ENCODE measurements around the gene CIDEA. TPM values are rescaled to one million over a fixed set of nuclear protein-coding genes. Genes with fewer than 3 reads are reported as not detected.

The CIDEA gene
- total and polyA plus RNA-seq, 2 experiments from 2014 or later = not detected

DNA sequence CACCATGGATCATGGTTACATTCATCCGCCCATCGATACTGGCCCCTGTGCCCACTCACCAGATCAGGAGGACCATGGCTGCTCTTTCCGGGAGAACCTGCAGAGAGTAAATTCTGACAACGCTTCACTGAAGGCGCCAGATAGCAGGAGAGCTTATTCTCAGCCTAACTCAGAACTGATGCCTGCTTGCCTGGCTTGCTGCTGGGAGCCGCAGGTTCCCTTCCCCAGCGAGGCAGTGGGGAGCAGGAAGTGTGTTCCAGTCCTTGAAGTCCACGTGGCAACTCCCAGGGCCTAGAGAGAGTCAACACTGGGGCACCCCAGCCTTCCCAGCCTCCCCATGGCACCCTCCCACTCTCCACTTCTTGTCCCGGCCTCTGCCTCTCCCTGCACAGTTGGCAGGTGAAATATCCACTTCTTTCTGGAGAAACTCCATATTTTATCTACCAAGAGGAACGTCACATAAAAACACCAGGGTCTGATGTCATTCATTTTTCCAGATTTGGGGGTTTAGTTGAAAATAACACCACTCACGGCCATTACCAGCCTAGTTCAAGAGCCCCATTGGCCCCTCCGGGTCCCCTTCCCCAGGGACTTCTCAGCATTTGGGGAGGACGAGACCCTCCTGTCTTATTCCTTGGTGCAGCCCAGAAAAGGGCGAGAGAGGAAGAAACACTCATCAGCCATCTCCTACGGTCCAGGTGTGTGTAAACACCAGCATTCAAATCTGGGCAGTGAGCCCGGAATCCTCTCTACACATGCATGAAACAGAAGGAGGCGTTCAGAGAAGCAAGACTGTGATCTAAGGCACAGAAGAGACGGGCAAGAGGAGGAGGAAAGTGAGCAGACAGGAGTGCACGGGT, 50.4 kb downstream of the CIDEA start:
- 0 out of 2 replicates have a peak, but pooled peaks cover 3% of the 10 kb centered on the region for H4K20me1 ChIP-seq (ENCODE audit: insufficient read depth)
- no peak for DNase-seq
- H3K9me3 ChIP-seq (ENCODE audit: low read depth) = no peaks in the 10 kb centered on the region
- peaks cover 4% of the 10 kb centered on the region for H3K36me3 ChIP-seq (ENCODE audit: low read depth)
- H3K4me2 ChIP-seq (ENCODE audit: unreplicated experiment) = no peak overlapping the region
- peaks cover 15% of the 10 kb centered on the region for H3F3A ChIP-seq (ENCODE audit: insufficient read depth)
- no peaks in the 10 kb centered on the region for H3K9me2 ChIP-seq (ENCODE audit: insufficient read depth)
- WGBS, 2 experiments (ENCODE audit: low coverage in 1 of 2, low lambda C conversion rate in 2 of 2, missing lambda C conversion rate in 2 of 2) = 89 to 91% methylated on average over 19 of the region's 19 CpGs
- no peak overlapping the region for H3K4me3 ChIP-seq
- H3K27me3 ChIP-seq (replicated peaks; ENCODE audit: insufficient read depth) = no peaks in the 10 kb centered on the region
- peaks cover 35% of the 10 kb centered on the region for H3K79me2 ChIP-seq (ENCODE audit: insufficient read depth)
- in situ Hi-C loops (cut with MboI) = no loop called here
- no peak overlapping the region for H3K9ac ChIP-seq
- TF ChIP-seq EZH2 (IDR thresholded peaks at IDR 0.05; ENCODE audit: insufficient read depth, poor library complexity, severe bottlenecking) (no peak), EZH2phosphoT487 (IDR thresholded peaks at IDR 0.05; ENCODE audit: insufficient read depth, low read depth) (no peak)
- H3K4me1 ChIP-seq (ENCODE audit: insufficient read depth) = peaks cover 8% of the 10 kb centered on the region
- no peak overlapping the region for H3K27ac ChIP-seq
- no peak overlapping the region for H2AFZ ChIP-seq

- H3K27me3 ChIP-seq (replicated peaks; ENCODE audit: insufficient read depth) = no peaks in the 10 kb centered on the region
- H3K36me3 ChIP-seq (ENCODE audit: low read depth) = peaks cover 10% of the 10 kb centered on the region
- H2AFZ ChIP-seq = no peak overlapping the region
- no peak for DNase-seq
- 98 to 100% methylated on average over 12 of the region's 12 CpGs for WGBS, 2 experiments (ENCODE audit: low coverage in 1 of 2, low lambda C conversion rate in 2 of 2, missing lambda C conversion rate in 2 of 2)
- no peak overlapping the region for H3K9ac ChIP-seq
- no peaks in the 10 kb centered on the region for H3K9me2 ChIP-seq (ENCODE audit: insufficient read depth)
- peaks cover 13% of the 10 kb centered on the region for H3K4me1 ChIP-seq (ENCODE audit: insufficient read depth)
- no peaks in the 10 kb centered on the region for H3K9me3 ChIP-seq (ENCODE audit: low read depth)
- H3K4me3 ChIP-seq = no peak overlapping the region
- H3K79me2 ChIP-seq (ENCODE audit: insufficient read depth) = peaks cover 41% of the 10 kb centered on the region
- no peak overlapping the region for H3K27ac ChIP-seq
- H3F3A ChIP-seq (ENCODE audit: insufficient read depth) = peaks cover 20% of the 10 kb centered on the region
- 0 out of 2 replicates have a peak, but pooled peaks cover 6% of the 10 kb centered on the region for H4K20me1 ChIP-seq (ENCODE audit: insufficient read depth)
- H3K4me2 ChIP-seq (ENCODE audit: unreplicated experiment) = no peak overlapping the region
- TF ChIP-seq EZH2 (IDR thresholded peaks at IDR 0.05; ENCODE audit: insufficient read depth, poor library complexity, severe bottlenecking) = no peak
- no peak for TF ChIP-seq EZH2phosphoT487 (IDR thresholded peaks at IDR 0.05; ENCODE audit: insufficient read depth, low read depth)
- in situ Hi-C loops (cut with MboI) = no loop called here
Measured at GRCh38 chr18:12305211-12305610, 51.0 kb downstream of the CIDEA start.

GRCh38 chr18:12305930-12306629, 51.9 kb downstream of the CIDEA start:
- 96 to 97% methylated on average over 25 of the region's 25 CpGs for WGBS, 2 experiments (ENCODE audit: low coverage in 1 of 2, low lambda C conversion rate in 2 of 2, missing lambda C conversion rate in 2 of 2)
- H4K20me1 ChIP-seq (ENCODE audit: insufficient read depth) = 0 out of 2 replicates have a peak, but pooled peaks cover 6% of the 10 kb centered on the region
- peaks cover 27% of the 10 kb centered on the region for H3F3A ChIP-seq (ENCODE audit: insufficient read depth)
- H3K4me3 ChIP-seq = peak overlapping the region; percentile 86
- H3K4me1 ChIP-seq (ENCODE audit: insufficient read depth) = peaks cover 20% of the 10 kb centered on the region
- peaks cover 50% of the 10 kb centered on the region for H3K79me2 ChIP-seq (ENCODE audit: insufficient read depth)
- no peaks in the 10 kb centered on the region for H3K9me3 ChIP-seq (ENCODE audit: low read depth)
- peak overlapping the region; percentile 91 for H3K4me2 ChIP-seq (ENCODE audit: unreplicated experiment)
- peak overlapping the region; percentile 99 for H3K9ac ChIP-seq
- no peak for TF ChIP-seq EZH2 (IDR thresholded peaks at IDR 0.05; ENCODE audit: insufficient read depth, poor library complexity, severe bottlenecking)
- TF ChIP-seq EZH2phosphoT487 (IDR thresholded peaks at IDR 0.05; ENCODE audit: insufficient read depth, low read depth) = no peak
- peaks cover 19% of the 10 kb centered on the region for H3K36me3 ChIP-seq (ENCODE audit: low read depth)
- H3K27me3 ChIP-seq (replicated peaks; ENCODE audit: insufficient read depth) = no peaks in the 10 kb centered on the region
- no peaks in the 10 kb centered on the region for H3K9me2 ChIP-seq (ENCODE audit: insufficient read depth)
- peak overlapping the region; percentile 98; the same call in 1 of the 2 replicates for H3K27ac ChIP-seq
- no peak overlapping the region for H2AFZ ChIP-seq
- no peak for DNase-seq
- in situ Hi-C loops (cut with MboI) = no loop called here

Data from GM23248 (cell line).